ENCODE data around the gene SELENOI.

SELENOI gene

GRCh38 chr2:26442707-26443106 is 96.8 kb downstream of the SELENOI start:
- Histone ChIP-seq H3K4me2 (ENCODE audit: low read length) (no peak overlapping the region), H3K9me3 (replicated peaks; ENCODE audit: low read length) (no peaks in the 10 kb centered on the region), H3K4me3 (ENCODE audit: low read length) (no peak overlapping the region), H3K36me3 (ENCODE audit: insufficient read depth, low read length) (no peaks in the 10 kb centered on the region), H3K27me3 (ENCODE audit: control insufficient read depth, insufficient read depth, low read length) (peaks cover 42% of the 10 kb centered on the region), H3K9ac (ENCODE audit: low read depth, low read length) (no peak overlapping the region), H3K4me1 (ENCODE audit: control insufficient read depth, insufficient read depth, low read length) (peaks cover 4% of the 10 kb centered on the region)

GRCh38 chr2:26444236-26444635 is 98.3 kb downstream of the SELENOI start:
- Histone ChIP-seq H3K27me3 (ENCODE audit: control insufficient read depth, insufficient read depth, low read length) (peaks cover 40% of the 10 kb centered on the region), H3K9ac (ENCODE audit: low read depth, low read length) (no peak overlapping the region), H3K4me1 (ENCODE audit: control insufficient read depth, insufficient read depth, low read length) (no peaks in the 10 kb centered on the region), H3K9me3 (replicated peaks; ENCODE audit: low read length) (no peaks in the 10 kb centered on the region), H3K36me3 (ENCODE audit: insufficient read depth, low read length) (no peaks in the 10 kb centered on the region), H3K4me3 (ENCODE audit: low read length) (no peak overlapping the region), H3K4me2 (ENCODE audit: low read length) (no peak overlapping the region)

All from skeletal muscle satellite cell (primary cell).